H1 (cell line): ENCODE data around the gene ISY1. TPM values are rescaled to one million over a fixed set of nuclear protein-coding genes. Genes with fewer than 3 reads are reported as not detected.

Experiments
- CTCF ChIA-PET: fragments of 300-600 bp; sonication (Branson Sonifier 250); formaldehyde crosslinking; loops from one replicate; lab custom pipeline; 2021; ENCODE audit not compliant: partially characterized antibody; lab: Charles Lee
- POLR2A ChIA-PET: fragments of 300-600 bp; sonication (Branson Sonifier 250); formaldehyde crosslinking; loops from one replicate; lab custom pipeline; 2021; ENCODE audit warnings: inconsistent platforms; ENCODE audit not compliant: partially characterized antibody; lab: Charles Lee
- DNase-seq, 2 experiments: peaks; one replicate each; pipeline versions ENCODE4 v3.0.0 to v3.0.0-alpha.2; 2010 to 2022; ENCODE audit warnings: low spot score in 2 of 2, low read depth in 1 of 2, mixed read lengths in 1 of 2
- FAIRE-seq: peaks from 2 replicates; lab custom pipeline; 2011; peaks lifted over from hg19 to GRCh38; lab: Jason Lieb, UNC
- H2AFZ ChIP-seq: 2 replicates; pipeline ENCODE4 v1.8.1; 2012; ENCODE audit warnings: low read length, inconsistent platforms
- H2AK5ac ChIP-seq: 2 replicates; pipeline ENCODE4 v1.6.1; 2013; ENCODE audit warnings: low read depth, low read length
- H2BK120ac ChIP-seq: replicated peaks from 2 replicates; pipeline ENCODE3; 2013; ENCODE audit warnings: low read depth, low read length, inconsistent platforms
- H2BK12ac ChIP-seq: 2 replicates; pipeline ENCODE4 v1.6.1; 2013; ENCODE audit warnings: low read depth, low read length
- H2BK15ac ChIP-seq: 2 replicates; pipeline ENCODE4 v1.6.1; 2013; ENCODE audit warnings: low read length
- H2BK20ac ChIP-seq: 2 replicates; pipeline ENCODE4 v1.6.1; 2013; ENCODE audit warnings: low read length
- H2BK5ac ChIP-seq: 2 replicates; pipeline ENCODE4 v1.6.1; 2013; ENCODE audit warnings: low read depth, low read length
- H3K14ac ChIP-seq: 2 replicates; pipeline ENCODE4 v1.6.1; 2013; ENCODE audit warnings: inconsistent platforms; ENCODE audit not compliant: insufficient read length
- H3K18ac ChIP-seq: 2 replicates; pipeline ENCODE4 v1.6.1; 2013; ENCODE audit warnings: low read length; ENCODE audit errors: extremely low read depth
- H3K23ac ChIP-seq: 2 replicates; pipeline ENCODE4 v1.6.1; 2013; ENCODE audit warnings: inconsistent platforms; ENCODE audit not compliant: insufficient read length
- H3K23me2 ChIP-seq: 2 replicates; pipeline ENCODE4 v1.6.1; 2013; ENCODE audit warnings: low read depth, low read length
- H3K27ac ChIP-seq: 2 replicates; pipeline ENCODE4 v1.6.1; 2011; ENCODE audit warnings: low read depth, low read length, inconsistent platforms
- H3K27me3 ChIP-seq, 4 experiments: replicated peaks in 1 of 4; 1 replicate in 1 of 4; 2 replicates in 3 of 4; pipeline versions ENCODE4 v1.6.1 to v1.8.1; 2011 to 2013; ENCODE audit warnings: low read length in 3 of 4, mild to moderate bottlenecking in 3 of 4, inconsistent platforms in 2 of 4, mixed read lengths in 2 of 4, moderate library complexity in 1 of 4; ENCODE audit not compliant: control insufficient read depth in 3 of 4, insufficient read depth in 3 of 4; ENCODE audit errors: extremely low read depth in 1 of 4
- H3K36me3 ChIP-seq, 4 experiments: 2 replicates each; pipeline versions ENCODE4 v1.6.1 to v1.8.1; 2011 to 2013; ENCODE audit warnings: mild to moderate bottlenecking in 4 of 4, low read length in 3 of 4, moderate library complexity in 2 of 4, control low read depth in 1 of 4, inconsistent platforms in 1 of 4; ENCODE audit not compliant: insufficient read depth in 4 of 4, control insufficient read depth in 2 of 4
- H3K4ac ChIP-seq: replicated peaks from 2 replicates; pipeline ENCODE3; 2013; ENCODE audit warnings: low read length, low read depth, mixed read lengths, inconsistent platforms; ENCODE audit not compliant: insufficient read length
- H3K4me1 ChIP-seq, 4 experiments: replicated peaks in 1 of 4; 1 replicate in 1 of 4; 2 replicates in 3 of 4; pipeline versions ENCODE4 v1.6.1 to v1.8.1; 2011 to 2013; ENCODE audit warnings: low read length in 3 of 4, inconsistent platforms in 2 of 4, mixed read lengths in 1 of 4; ENCODE audit not compliant: insufficient read depth in 4 of 4, control insufficient read depth in 3 of 4
- H3K4me2 ChIP-seq, 2 experiments: 2 replicates each; pipeline versions ENCODE4 v1.6.1 to v1.8.1; 2011 to 2013; ENCODE audit warnings: low read depth in 2 of 2, low read length in 2 of 2, control low read depth in 1 of 2, inconsistent platforms in 1 of 2, mild to moderate bottlenecking in 1 of 2; ENCODE audit not compliant: insufficient read depth in 1 of 2
- H3K4me3 ChIP-seq, 4 experiments: fragments of 200-600, 300-600 bp in 1 of 4; sonication (generic), shearing (Covaris generic), sonication (Bioruptor Twin) in 1 of 4; 2 replicates each; pipeline versions ENCODE4 v1.5.1 to v1.8.1; 2011 to 2016; ENCODE audit warnings: low read length in 4 of 4, low read depth in 3 of 4, control low read depth in 2 of 4, inconsistent platforms in 2 of 4, mild to moderate bottlenecking in 2 of 4, mixed read lengths in 1 of 4, moderate library complexity in 1 of 4; ENCODE audit not compliant: insufficient read depth in 2 of 4; ENCODE audit errors: extremely low read depth in 1 of 4
- H3K56ac ChIP-seq: replicated peaks from 2 replicates; pipeline ENCODE3; 2013; ENCODE audit warnings: low read depth, mild to moderate bottlenecking, mixed read lengths, low read length, inconsistent platforms; ENCODE audit not compliant: insufficient read length
- H3K79me1 ChIP-seq: 2 replicates; pipeline ENCODE4 v1.6.1; 2013; ENCODE audit warnings: low read depth, low read length, control low read depth
- H3K79me2 ChIP-seq, 2 experiments: 2 replicates each; pipeline versions ENCODE4 v1.6.1 to v1.8.1; 2012 to 2013; ENCODE audit warnings: low read length in 2 of 2, mild to moderate bottlenecking in 2 of 2, inconsistent platforms in 1 of 2; ENCODE audit not compliant: insufficient read depth in 2 of 2, control insufficient read depth in 1 of 2
- H3K9ac ChIP-seq, 4 experiments: replicated peaks in 1 of 4; 1 replicate in 1 of 4; 2 replicates in 3 of 4; pipeline versions ENCODE4 v1.6.1 to v1.8.1; 2011 to 2013; ENCODE audit warnings: low read depth in 3 of 4, low read length in 3 of 4, control low read depth in 2 of 4, mild to moderate bottlenecking in 2 of 4, moderate library complexity in 2 of 4, inconsistent platforms in 1 of 4; ENCODE audit errors: extremely low read depth in 1 of 4
- H3K9me3 ChIP-seq, 2 experiments: 2 replicates each; pipeline versions ENCODE4 v1.6.1 to v1.8.1; 2012 to 2013; ENCODE audit warnings: mild to moderate bottlenecking in 2 of 2, moderate library complexity in 2 of 2, control low read depth in 1 of 2, inconsistent platforms in 1 of 2, low read depth in 1 of 2, low read length in 1 of 2, mixed read lengths in 1 of 2; ENCODE audit not compliant: insufficient read depth in 2 of 2
- H4K20me1 ChIP-seq, 2 experiments: replicated peaks in 1 of 2; 2 replicates each; pipeline versions ENCODE3 to v1.8.1; 2011 to 2013; ENCODE audit warnings: inconsistent platforms in 2 of 2, low read length in 2 of 2, mild to moderate bottlenecking in 1 of 2; ENCODE audit not compliant: insufficient read depth in 2 of 2, control insufficient read depth in 1 of 2
- H4K5ac ChIP-seq: 2 replicates; pipeline ENCODE4 v1.6.1; 2013; ENCODE audit warnings: low read length, low read depth, mixed read lengths, inconsistent platforms; ENCODE audit not compliant: insufficient read length
- H4K8ac ChIP-seq: 2 replicates; pipeline ENCODE4 v1.8.0; 2013; ENCODE audit warnings: mild to moderate bottlenecking, moderate library complexity, low read length, inconsistent platforms; ENCODE audit not compliant: insufficient read depth; ENCODE audit errors: extremely low read depth
- H4K91ac ChIP-seq: replicated peaks from 2 replicates; pipeline ENCODE3; 2013; ENCODE audit warnings: low read length, mixed read lengths, inconsistent platforms; ENCODE audit not compliant: insufficient read length
- EGR1 ChIP-seq: IDR thresholded peaks from 2 replicates; pipeline ENCODE4 v1.6.1; 2011; ENCODE audit warnings: low read depth, low read length, borderline replicate concordance
- EP300 ChIP-seq, 2 experiments: IDR thresholded peaks; 1 replicate in 1 of 2; 2 replicates in 1 of 2; pipeline ENCODE4 v1.6.1; 2011 to 2012; ENCODE audit warnings: low read depth in 2 of 2, low read length in 2 of 2, mild to moderate bottlenecking in 2 of 2, borderline replicate concordance in 1 of 2, inconsistent platforms in 1 of 2, moderate library complexity in 1 of 2
- HDAC2 ChIP-seq, 2 experiments: fragments of 300-600 bp in 1 of 2; sonication (generic) in 1 of 2; IDR thresholded peaks; 2 replicates each; pipeline ENCODE4 v1.6.1; 2011 to 2012; ENCODE audit warnings: low read depth in 2 of 2, low read length in 2 of 2, mild to moderate bottlenecking in 2 of 2, moderate library complexity in 2 of 2, borderline replicate concordance in 1 of 2, inconsistent platforms in 1 of 2
- KDM4A ChIP-seq: IDR thresholded peaks from one replicate; pipeline ENCODE4 v1.7.1; 2012; ENCODE audit warnings: low read depth, mild to moderate bottlenecking, moderate library complexity, low read length, inconsistent platforms; ENCODE audit not compliant: severe bottlenecking
- PHF8 ChIP-seq: fragments of 200-600 bp; sonication (generic); conservative IDR thresholded peaks from 2 replicates; pipeline ENCODE4 v1.7.1; 2012; ENCODE audit warnings: low read depth, mild to moderate bottlenecking, inconsistent platforms, low read length, moderate library complexity
- RBBP5 ChIP-seq: IDR thresholded peaks from 2 replicates; pipeline ENCODE4 v1.7.1; 2012; ENCODE audit warnings: low read depth, mild to moderate bottlenecking, inconsistent platforms, low read length, moderate library complexity, borderline replicate concordance
- SIN3A ChIP-seq, 2 experiments: IDR thresholded peaks in 1 of 2; conservative IDR thresholded peaks in 1 of 2; 2 replicates each; pipeline ENCODE4 v1.6.1; 2011 to 2012; ENCODE audit warnings: low read length in 2 of 2, improper control_type of control experiment in 1 of 2, low read depth in 1 of 2, mild to moderate bottlenecking in 1 of 2
- TAF1 ChIP-seq: IDR thresholded peaks from 2 replicates; pipeline ENCODE4 v1.6.1; 2011; ENCODE audit warnings: mild to moderate bottlenecking, low read depth, low read length
- ZNF274 ChIP-seq: IDR thresholded peaks from 2 replicates; pipeline ENCODE4 v1.7.0; 2012; ENCODE audit warnings: low read length, borderline replicate concordance; ENCODE audit errors: extremely low read depth
- WGBS, 2 experiments: shearing (Covaris generic) in 1 of 2; methylation state at CpG; one replicate each; pipeline versions ENCODE4 v1.1.6 to v1.1.7; 2013 to 2015; ENCODE audit warnings: low lambda C conversion rate in 2 of 2, mixed read lengths in 2 of 2, inconsistent platforms in 1 of 2, low coverage in 1 of 2, missing lambda C conversion rate in 1 of 2; ENCODE audit not compliant: insufficient replicate concordance in 2 of 2, insufficient coverage in 1 of 2, insufficient read length in 1 of 2; ENCODE audit errors: extremely low coverage in 1 of 2, missing lambda C conversion rate in 1 of 2; 5-methylcytosine and 5-hydroxymethylcytosine counted together
- polyA plus RNA-seq, 7 experiments: library from polyadenylated mRNA; depleted of rRNA in 3 of 7; stranded (reverse) in 5 of 7; unstranded in 2 of 7; fragments of >200 nt in 5 of 7; fragments of 200-250 nt in 2 of 7; gene quantifications; 1 replicate in 5 of 7; 2 replicates in 1 of 7; 4 replicates in 1 of 7; pipeline versions ENCODE4 v1.2.1 to v1.2.3, GENCODE V29; 2011 to 2013; ENCODE audit warnings: missing spikeins in 2 of 7, mixed read lengths in 2 of 7
- total RNA-seq: library from RNA; stranded (reverse); fragmentation: NEBNext Ultra II Directional; extraction: Animal tissue kit (Norgen Biotek cat#: 25700); gene quantifications from 2 replicates; pipeline ENCODE4 v1.2.1, GENCODE V29; 2021

ISY1 gene
- total and polyA plus RNA-seq, 2 of the 8 experiments (the other 6 are each of a cell fraction or from before 2014, with no cell fraction given), result 16.6 to 38.7 TPM

- CTCF ChIA-PET, result interaction anchor here (0.9 to 3.1 kb wide), 8 partner anchors 12 to 151 kb away, joined by 4 to 17 read pairs (median 6); no protein-coding TSS in a partner anchor
- WGBS, 2 experiments, result 5% methylated on average over 34 of the region's 80 CpGs; no CpG with 5 or more reads in 1 of the 2 experiments
These were observed 39.7 kb downstream of the ISY1 start for GRCh38 chr3:129121016-129121791.

More at GRCh38 chr3:129121016-129121791, 39.7 kb downstream of the ISY1 start:
- 0 out of 4 replicates have a peak, but pooled peaks of 1 of the 2 experiments have one; percentile 14 for TF ChIP-seq SIN3A (conservative IDR thresholded peaks at IDR 0.05 in 1 of 2, IDR thresholded peaks at IDR 0.05 in 1 of 2; ENCODE audit: low read depth in 1 of 2, low read length in 2 of 2)
- TF ChIP-seq TAF1, result peak; percentile 53; the same call in 1 of the 2 replicates
- peak in 1 of 2 experiments; percentile 47; a peak in 1 of 4 replicates for TF ChIP-seq HDAC2 (IDR thresholded peaks at IDR 0.05; ENCODE audit: borderline replicate concordance in 1 of 2, low read depth in 2 of 2, low read length in 2 of 2)
- TF ChIP-seq KDM4A, result peak; percentile 41
- no peak for TF ChIP-seq EP300 (IDR thresholded peaks at IDR 0.05; ENCODE audit: borderline replicate concordance in 1 of 2, low read depth in 2 of 2, low read length in 2 of 2)
- TF ChIP-seq RBBP5, result 0 out of 2 replicates have a peak, but pooled peaks have one; percentile 48
- peak; percentile 50 for TF ChIP-seq PHF8
- no peak for TF ChIP-seq ZNF274
- TF ChIP-seq EGR1, result no peak
- H3K23me2 ChIP-seq, result peaks cover 12% of the 10 kb centered on the region
- no peak overlapping the region for H2BK15ac ChIP-seq
- peak overlapping the region; percentile 32; the same call in 1 of the 2 replicates for H3K18ac ChIP-seq
- H4K91ac ChIP-seq, result no peak overlapping the region
- no peak overlapping the region for H2BK20ac ChIP-seq
- peaks cover 0 to 3% (median 3%) of the 10 kb centered on the region in 4 experiments; a peak in 1 of 8 replicates for H3K36me3 ChIP-seq
- peak overlapping the region; percentile 15 for H4K5ac ChIP-seq
- H3K9me3 ChIP-seq, result no peaks in the 10 kb centered on the region
- no peaks in the 10 kb centered on the region for H4K20me1 ChIP-seq
- peaks cover 12 to 21% (median 16%) of the 10 kb centered on the region in 4 experiments for H3K4me1 ChIP-seq
- H2BK12ac ChIP-seq, result peak overlapping the region; percentile 60; the same call in 1 of the 2 replicates
- H3K9ac ChIP-seq, result peak overlapping the region in 3 of 4 experiments; percentile 59 to 80 (median 62); a peak in 6 of 7 replicates
- H3K4me2 ChIP-seq, result peak overlapping the region; percentile 89 to 98
- H3K79me1 ChIP-seq, result peaks cover 8% of the 10 kb centered on the region
- H3K14ac ChIP-seq, result no peak overlapping the region
- peak overlapping the region; percentile 68 to 82 (median 74) for H3K4me3 ChIP-seq
- peak overlapping the region; percentile 22; the same call in 1 of the 2 replicates for H3K27ac ChIP-seq
- H3K79me2 ChIP-seq, result peaks cover 9 to 35% of the 10 kb centered on the region in 2 experiments
- peak overlapping the region; percentile 75; the same call in 1 of the 2 replicates for H4K8ac ChIP-seq
- H2BK120ac ChIP-seq, result no peak overlapping the region
- DNase-seq, result no peak
- H3K23ac ChIP-seq, result no peak overlapping the region
- no peak overlapping the region for H2AK5ac ChIP-seq
- FAIRE-seq, result no peak
- no peak overlapping the region for H3K56ac ChIP-seq
- peak overlapping the region; percentile 66; the same call in 1 of the 2 replicates for H2BK5ac ChIP-seq
- H3K4ac ChIP-seq, result no peak overlapping the region
- H3K27me3 ChIP-seq, result no peaks in the 10 kb centered on the region
- POLR2A ChIA-PET, result interaction anchor here (0.8 to 4.4 kb wide), 17 partner anchors 8 to 195 kb away, joined by 3 to 24 read pairs (median 4); partner anchors contain the start of genes CNBP, COPG1 and HMCES
- no peak overlapping the region for H2AFZ ChIP-seq
